ENCODE results near the gene MAP1LC3B2.
A peak's percentile ranks its signal among the peaks of the same experiment; 100 is the strongest.

The MAP1LC3B2 gene

DNA sequence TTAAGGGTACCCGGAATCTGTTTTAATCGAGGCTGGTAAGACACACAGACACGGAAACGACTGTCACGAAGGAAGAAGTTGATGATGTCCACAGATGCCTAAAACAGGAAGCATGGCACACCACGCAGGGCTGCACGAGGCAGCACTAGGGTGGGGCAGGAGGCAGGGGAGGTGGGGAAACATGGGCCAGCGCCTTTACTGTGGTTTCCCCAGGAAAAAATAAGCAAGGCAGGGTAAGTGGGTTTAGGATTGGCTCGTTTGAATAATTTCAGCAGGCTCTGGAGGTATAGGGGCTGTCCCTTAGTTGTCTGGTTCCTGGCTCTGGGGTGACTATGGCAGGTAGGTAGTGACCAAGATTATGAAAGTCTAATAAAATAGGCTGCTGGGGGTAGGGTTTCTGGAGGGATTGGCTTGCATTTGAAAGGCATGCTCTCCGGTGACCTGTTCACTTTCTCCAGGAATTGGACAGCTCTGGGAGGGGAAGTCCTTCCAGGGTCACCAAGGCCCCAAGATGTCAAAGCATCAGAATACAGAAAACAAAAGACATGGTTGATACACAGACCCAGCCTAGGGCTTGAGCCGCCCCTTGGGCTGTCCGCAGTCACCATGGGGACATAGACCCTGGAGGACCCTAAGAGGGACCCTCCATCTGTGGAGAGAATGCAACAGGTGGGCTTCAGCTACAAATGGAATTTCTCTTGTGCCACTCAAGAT lies 35.3 kb downstream of the MAP1LC3B2 start:
- no peak for DNase-seq (ENCODE audit: low read depth, low spot score)

DNA sequence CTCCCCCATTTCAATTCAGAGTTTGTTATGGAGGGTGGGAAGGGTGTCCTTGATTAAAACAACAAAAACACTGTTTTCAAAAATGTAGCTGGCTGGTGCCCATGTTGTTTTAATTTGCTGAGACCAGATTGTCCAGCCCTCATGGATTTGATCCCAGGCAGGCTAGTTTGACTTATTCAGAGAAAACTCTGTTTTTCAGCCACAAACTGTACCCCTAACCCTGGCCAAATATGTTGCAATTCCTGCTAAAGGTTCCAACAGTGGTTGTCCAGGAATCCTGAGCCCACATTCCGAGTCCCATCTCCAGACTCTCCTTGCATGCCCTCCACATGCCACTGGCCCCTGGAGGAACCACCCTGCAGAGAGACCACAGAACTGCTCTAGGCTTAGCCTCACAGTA lies 36.0 kb downstream of the MAP1LC3B2 start:
- no peak for DNase-seq (ENCODE audit: low read depth, low spot score)

DNA sequence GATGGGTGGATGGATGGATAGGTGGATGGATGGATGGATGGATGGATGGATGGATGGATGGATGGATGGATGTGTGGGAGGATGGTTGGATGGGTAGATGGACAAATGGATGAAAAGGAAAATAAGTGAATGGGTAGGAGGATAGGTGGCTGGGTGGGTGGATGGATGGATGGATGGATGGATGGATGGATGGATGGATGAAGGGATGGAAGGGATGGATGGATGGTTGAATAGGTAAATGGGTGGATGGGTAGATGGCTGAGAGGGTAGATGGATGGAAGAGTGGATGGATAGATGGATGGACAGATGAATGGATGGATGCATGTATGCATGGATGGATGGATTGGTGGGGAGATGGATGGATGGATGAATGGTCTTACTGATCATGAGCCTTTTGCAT lies 36.5 kb downstream of the MAP1LC3B2 start:
- no peak for DNase-seq (ENCODE audit: low read depth, low spot score)

DNA sequence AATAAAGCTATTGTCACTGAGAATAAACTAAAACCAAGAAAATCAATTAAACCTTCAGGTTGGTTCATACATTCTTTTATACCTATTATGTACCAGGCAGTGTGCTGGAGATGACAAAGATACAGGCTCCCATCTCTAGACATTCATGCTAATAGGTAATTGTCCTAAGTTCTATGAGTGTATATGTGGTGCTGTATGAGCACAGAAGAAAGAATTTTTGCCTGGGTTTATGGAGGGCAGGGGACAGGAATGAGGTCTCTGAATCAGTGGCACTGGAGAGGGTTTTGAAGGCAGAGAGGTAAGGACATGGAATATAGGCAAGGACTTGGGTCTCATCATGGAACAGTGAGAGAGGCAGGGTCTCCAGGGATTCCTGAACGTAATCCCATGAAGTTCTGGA lies 38.7 kb downstream of the MAP1LC3B2 start:
- no peak for DNase-seq (ENCODE audit: low read depth, low spot score)

DNA sequence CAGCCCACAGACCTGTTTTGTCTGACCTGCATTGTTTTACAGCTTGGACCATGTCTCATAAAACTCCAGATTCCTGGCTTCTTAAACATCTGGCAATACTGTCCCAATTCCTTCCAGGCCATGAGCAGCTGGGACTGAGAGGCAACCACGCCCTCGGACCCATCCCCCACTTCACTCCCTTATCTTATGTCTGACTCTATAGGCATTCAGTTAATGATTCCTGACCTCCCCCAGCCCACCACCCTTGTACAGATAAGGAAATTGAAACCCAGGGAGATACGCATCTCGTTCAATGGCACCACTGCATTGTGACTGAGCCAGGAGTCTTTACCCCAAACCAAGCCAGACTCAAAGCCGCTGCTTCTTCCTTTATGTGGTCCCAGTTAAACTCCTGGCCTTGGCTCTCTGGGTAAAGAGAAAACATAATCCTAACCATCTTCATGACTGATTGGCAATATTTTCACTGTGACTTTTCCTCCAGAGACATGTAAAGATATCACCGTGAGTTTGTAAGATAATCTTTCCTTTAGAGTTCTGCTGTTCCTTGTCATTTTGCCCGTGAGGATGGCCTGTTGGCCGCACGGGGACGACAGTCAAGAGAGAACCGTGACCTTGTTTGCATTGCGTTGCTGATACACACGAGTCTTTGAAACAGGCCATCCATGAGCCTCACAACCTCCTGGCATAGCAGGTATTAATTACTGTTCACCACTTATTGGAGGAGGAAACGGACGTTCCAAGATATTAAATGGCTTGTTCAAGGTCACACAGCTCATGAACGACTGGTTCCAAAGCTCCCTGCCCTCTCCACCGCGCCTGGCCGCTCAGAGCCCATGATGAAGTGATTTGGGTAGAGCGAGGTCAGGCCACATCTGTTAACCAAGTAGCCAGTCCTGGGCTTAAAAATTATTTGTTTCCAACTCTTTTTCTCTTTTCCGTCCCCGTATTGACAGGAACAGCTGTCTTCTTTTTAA lies 39.4 kb downstream of the MAP1LC3B2 start:
- no peak for DNase-seq (ENCODE audit: low read depth, low spot score)

DNA sequence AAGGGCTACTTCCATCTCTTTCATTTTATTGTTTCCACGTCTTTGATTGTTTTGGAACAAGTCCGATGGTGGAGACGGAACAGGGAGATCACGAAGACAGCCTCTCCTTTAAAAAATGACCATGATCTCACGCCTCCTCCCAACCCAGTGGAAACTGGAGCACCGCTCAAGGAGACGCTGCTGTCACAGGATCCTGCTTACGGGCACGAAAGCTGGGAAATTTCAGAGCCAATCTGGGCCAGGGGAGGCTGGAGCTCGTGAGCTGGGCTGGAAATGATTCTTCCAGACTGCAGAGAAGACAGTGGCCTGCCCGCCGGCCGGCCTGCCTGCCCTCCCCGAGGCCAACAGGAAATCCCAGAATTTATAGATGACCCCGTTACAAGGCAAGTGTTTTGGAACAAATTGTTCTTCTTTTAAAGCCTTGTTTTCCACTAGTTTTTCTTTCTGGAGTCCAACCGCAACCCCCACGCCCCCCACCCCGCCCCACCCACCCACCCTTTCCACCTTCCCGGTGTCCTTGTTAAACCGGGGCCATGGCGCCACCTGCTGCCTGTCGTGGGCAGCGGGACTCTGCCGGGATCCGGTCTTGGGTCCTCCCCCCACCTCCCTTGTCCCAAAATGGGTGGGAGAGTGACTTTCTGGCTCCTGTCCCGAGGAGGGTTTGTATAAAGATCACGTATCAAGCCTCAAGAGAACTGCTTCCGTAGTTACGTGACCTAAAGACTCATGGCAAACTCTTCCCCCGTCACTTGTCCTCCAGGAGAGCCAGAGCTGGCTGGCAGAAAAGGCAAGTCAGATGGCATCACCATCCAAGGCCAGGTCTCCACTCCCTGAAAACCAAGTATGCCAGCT lies 40.3 kb downstream of the MAP1LC3B2 start:
- no peak for DNase-seq (ENCODE audit: low read depth, low spot score)

DNA sequence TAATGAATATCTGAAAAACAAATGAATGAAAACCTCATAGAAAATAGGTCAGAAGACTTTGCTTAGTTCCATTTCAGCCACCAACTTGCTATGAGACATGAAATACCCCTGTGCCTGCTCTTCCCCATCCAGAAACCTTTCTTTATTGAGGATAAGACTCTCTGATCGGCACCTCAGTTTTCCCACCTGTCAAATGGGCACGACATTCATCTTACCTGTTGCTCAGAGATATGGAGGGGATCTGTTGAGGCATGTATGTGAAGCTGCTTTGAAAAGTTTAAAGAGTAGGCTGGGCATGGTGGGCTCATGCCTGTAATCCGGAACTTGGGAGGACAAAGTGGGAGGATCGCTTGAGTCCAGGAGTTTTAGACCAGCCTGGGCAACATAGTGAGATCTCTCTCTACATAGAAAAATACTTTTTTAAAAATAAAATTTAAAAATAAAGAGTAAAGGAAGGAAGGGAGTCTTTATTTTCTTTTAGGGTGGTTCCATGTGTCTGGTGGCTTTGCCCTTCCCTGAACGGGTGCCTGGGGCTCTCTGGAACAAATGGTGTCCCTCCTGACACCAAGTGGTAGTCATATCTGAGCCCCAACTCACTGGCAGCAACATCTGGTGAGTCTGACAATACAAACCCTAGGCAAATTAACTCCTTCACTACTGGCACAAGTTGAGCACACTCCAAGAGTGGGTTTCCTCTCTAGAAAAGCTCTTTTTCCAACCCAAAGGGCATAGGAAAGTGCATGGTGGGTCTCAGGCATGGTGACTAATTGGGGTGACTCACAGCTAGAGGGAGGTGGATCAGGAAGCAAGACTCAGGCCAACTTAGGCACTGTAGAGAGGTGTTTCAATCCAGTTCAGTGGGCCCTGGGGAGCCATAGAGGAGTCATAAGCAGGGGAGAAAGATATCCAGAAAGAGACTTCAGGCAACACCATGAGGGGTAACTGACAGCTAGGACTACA lies 42.1 kb downstream of the MAP1LC3B2 start:
- DNase-seq (ENCODE audit: low read depth, low spot score): no peak

DNA sequence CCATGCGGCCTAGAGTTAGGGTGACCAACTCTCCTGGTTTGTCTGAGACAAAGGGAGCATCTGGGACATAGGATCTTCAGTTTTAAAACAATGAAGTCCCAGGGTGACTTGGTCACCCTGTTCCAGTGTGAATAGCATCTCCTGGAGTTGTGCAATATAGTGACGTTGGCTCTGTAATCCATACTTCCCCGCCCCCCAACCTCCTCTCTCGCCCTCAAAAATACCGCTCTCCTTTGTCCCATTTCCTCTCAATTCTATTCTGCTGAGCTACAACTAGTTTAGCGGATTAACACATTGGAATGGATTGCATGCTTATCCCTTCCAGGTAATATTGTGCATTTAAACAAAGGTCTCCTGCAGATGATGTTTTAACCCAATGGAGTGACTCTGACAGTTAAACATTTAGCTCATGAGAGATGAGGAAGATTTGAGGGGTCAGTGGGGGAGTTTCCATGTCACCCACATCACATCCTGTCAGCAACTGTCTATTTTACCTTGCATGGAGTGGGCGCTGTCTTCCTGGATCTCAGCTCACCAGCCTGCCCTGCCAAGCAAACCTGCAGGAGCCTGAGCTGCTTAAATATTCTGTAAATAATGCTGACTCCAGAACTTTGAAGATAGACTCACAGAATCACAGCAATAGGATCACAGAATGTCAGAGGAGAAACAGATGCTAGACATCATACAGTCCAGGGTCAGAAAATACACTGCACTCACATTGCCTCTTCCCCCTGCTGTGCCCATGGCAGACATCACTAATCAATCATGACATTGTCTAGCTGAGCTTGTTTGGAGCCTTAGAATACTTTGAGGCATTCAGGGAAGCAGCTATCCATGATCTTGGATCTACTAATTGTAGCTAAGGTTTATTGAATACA lies 43.0 kb downstream of the MAP1LC3B2 start:
- DNase-seq (ENCODE audit: low read depth, low spot score): no peak

DNA sequence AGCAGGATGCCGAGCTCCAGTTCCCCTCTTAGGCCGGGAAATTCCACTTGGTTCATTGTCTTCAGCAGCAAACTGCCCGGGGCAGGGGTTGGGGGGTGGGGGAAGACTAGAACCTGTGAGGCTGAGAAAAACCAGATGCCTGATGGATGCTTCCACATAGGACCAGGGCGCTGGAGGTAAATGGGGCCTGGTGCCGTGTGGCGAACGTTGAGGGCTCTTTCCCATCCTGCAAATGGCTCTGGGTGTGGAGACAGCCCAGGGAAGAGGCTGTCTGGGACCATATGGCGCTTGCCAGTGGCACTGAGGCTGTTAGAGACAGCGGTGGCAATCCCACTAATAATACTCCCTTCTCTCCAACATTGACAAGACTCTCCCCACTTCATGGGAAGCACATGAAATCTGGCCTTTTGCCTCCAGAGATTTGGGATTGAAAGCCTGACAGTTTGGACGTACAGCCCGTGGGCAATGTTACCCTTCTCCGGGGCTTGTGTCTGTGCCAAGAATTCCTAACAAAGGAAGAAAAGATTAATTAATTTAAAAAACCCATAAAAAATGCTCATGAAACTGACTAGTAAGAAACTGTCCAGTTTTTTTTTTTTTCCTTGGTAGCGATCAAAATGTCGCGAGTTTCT lies 44.5 kb downstream of the MAP1LC3B2 start:
- no peak for DNase-seq (ENCODE audit: low read depth, low spot score)

DNA sequence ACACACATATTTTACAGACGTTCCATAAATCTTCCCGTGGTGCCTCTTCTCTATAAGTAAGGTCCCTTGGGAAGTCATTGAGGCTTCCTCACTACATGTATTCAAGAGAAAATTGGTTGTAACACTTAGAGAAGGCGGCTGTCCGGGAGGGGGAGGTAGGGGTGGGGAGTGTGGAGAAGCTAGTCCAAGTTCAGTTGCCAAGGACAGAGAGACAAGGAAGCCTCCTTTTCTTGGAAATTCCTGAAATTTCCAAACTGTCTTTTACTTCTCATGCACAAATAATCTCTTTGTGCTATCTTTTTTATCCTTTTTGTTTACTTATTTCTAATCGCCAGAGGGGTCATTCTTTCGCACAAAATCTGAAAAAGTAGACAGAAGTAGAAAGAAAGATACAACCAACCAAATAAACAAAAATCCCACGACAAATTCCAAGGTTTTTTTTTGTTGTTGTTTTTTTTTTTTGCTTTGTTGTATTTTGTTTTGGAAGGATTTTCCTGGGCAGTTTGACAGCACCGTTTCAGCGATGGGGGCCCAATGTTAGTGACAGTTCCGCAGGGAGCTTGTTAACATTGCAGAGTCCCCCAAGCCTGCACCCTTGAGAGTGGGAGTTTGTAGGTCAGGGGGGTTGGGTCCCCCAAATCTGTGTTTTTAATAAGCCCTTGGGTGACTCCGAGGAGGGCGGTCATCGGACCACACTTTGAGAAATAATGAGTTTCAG lies 45.2 kb downstream of the MAP1LC3B2 start:
- no peak for DNase-seq (ENCODE audit: low read depth, low spot score)

DNA sequence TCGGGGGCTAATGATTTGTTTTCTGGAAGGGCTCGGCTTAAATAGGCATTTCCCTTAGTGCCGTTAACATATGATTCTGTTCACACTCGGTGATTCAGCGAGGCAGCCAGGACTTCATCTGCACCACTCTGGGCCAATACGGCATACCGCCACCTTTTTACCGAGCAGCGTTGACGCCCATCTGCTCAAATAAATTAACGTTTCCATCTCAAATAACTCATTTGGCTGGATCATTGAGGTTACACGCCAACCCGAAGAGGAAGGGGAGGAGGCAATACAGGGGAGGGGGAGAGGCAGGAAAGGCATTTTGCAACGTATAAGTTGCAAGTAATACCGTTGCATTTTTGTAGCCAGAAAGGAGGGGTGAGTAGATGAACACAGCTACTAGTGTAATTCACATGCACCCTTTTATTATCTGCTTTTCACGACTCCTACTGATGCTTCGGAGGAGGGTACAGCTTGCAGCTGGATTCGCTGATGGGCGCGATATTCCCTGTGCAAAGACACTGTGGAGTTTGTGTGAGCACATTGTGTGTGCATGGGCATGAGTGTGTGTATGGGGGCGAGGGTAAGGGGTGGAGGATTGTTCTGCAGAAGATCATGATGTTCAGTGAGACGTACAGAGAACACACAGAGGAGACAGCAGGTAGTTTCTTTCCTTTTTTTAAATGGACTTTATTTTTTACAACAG lies 45.9 kb downstream of the MAP1LC3B2 start:
- no peak for DNase-seq (ENCODE audit: low read depth, low spot score)

DNA sequence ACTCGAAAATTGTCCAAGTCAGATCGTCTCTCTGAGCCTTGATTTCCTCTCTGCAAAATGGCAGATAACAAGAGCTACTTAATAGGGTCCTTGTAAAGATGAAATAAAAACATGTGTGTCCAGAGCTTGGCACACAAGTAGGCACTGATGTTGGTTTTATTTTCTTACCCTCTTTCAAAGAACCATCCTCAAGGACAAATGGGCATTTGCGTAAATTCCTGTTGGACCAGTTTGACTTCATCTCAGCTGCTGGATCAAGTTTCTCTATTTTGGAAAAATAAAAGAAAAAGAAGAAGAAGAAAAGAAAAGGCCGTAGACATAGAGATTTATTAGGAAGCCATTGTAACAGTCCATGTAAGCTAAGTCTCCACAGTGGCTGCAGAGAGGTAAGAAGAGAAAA lies 47.2 kb downstream of the MAP1LC3B2 start:
- no peak for DNase-seq (ENCODE audit: low read depth, low spot score)

DNA sequence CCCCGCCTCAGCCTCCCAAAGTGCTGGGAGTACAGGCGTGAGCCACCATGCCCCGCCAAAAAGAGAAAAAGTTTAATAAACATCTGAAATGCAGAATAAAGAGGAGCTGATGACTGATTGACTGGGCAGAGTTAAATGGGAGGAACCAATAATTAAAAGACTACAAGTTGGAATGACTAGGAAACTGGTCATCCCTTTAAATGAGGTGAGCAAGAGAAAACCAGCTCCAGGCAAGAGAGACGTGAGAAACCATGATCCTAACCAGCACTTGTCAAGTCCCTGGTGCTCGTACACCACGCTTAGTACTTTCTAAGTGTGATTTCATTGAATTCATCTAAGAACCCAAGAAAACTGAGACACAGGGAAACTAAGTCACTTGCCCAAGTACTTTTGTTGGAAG lies 47.9 kb downstream of the MAP1LC3B2 start:
- DNase-seq (ENCODE audit: low read depth, low spot score): no peak

DNA sequence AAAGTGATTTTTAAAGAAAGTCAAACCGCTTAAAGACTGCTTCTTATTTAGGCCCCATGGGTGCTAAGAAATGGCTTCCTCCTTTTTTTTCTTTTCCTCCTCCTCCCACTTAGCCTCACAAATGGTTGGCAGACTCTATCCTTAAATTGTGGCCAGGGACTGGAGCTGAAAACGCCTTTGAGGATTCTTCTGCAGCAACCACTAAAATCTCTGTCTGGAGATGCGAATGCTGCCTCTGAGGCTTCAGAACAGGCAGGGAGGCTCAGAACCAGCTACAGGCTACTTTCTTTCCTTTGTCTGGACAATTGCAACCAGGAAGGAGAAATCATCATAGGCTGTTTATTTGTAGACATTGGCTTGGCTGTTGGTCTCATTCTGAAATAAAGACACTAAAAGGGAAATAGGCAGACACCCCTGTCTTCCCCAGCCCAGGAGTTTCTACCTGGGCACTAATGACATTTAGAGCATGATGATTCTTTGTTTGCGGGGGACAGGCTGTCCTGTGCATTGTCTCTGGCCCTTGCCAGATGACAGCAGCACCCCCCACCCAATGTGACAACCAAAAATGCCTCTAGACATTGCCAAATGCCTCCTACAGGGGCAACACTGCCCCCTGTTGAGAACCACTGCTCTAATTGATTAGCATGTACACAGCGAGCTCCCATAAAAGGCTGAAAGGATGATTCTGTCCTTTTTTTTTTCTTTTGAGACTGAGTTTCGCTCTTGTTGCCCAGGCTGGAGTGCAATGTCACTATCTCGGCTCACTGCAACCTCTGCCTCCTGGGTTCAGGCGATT lies 50.3 kb downstream of the MAP1LC3B2 start:
- DNase-seq (ENCODE audit: low read depth, low spot score): peak; percentile 7

DNA sequence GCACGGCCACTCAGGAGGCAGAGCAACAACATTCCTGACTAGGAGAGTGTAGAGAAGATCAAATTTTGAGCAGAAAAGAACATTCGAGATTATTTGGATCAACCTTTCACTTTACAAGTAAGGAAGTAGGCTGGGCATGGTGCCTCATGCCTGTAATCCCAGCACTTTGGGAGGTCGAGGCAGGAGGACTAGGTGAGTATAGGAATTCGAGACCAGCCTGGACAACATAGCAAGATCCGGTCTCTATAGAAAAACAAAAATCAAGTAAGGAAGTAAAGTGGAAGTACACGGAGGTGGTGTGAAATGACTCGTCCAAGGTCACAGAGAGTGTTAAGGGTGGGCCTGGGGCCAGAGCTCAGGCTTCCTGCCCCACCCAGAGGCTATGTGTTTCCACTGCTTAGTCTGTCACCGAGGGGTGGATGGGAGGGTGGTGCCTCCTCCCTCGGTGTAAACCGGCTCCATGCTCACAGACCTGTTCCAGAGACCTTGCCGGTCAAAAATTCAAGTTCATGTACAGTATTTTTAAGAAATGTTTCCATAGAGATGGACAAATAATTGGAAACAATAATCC lies 51.9 kb downstream of the MAP1LC3B2 start:
- no peak for DNase-seq (ENCODE audit: low read depth, low spot score)

DNA sequence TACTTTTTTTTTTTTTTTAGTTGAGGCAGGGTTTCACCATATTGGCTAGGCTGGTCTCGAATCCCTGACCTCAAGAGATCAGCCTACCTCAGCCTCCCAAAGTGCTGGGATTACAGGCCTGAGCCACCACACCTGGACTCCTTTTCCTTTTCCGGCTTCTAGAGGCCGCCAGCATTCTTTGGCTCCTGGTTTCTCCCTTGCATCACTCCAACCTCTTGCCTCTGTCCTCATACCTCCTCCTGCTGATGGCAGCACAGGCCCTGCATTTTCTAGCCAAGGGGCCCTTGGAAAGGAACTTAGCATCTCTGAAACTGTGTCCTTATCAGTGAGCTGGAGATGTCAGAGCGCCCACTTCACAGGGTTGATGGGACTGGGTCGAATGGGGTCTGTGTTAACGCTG lies 53.3 kb downstream of the MAP1LC3B2 start:
- no peak for DNase-seq (ENCODE audit: low read depth, low spot score)

DNA sequence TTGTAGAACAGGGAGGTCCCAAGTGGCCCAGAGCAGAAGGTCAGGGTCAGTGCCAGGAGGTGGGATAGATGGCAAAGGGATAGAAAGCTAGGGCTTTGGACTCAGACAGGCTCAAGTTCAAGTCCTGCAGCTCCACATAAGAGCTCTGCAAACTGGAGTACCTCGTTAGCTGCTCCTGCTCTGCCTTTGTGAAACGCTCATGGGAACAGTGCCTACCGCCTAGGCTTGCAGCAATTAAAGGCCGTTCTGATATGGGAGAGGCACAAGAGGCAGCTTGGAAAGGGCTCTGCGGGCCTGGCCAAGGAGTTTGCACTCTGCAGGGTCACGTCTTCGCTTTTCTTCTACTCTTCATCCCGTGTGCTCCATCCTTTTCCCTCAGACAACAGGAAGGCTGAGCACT lies 54.1 kb downstream of the MAP1LC3B2 start:
- no peak for DNase-seq (ENCODE audit: low read depth, low spot score)
